CD4-positive, alpha-beta T cell treated with Interleukin-17A for 1 hour (primary cell): ENCODE results near the gene PBX3.

ENCODE experiments used
- DNase-seq: peaks from one replicate; pipeline ENCODE4 v3.0.0-alpha.2; 2020

Gene PBX3

DNA sequence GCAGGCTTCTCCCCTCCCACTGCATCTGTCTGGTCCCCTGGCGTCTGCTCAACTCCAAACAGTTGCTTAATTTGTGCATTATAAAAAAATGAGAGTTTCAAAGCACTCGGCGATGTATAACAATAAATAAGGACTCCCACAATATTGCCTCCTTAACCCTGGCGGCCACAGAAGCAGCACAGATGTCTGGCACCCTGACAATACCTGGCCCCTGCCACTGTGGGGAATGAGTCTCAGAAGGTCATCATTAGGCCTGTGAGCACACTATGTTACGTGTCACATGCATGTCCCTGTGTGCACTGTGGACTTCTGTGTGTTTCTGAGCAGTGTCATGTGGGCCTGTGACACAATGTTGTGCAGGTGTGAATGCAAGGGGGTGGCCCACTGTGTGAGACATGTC lies 236.5 kb downstream of the PBX3 start:
- DNase-seq = no peak

DNA sequence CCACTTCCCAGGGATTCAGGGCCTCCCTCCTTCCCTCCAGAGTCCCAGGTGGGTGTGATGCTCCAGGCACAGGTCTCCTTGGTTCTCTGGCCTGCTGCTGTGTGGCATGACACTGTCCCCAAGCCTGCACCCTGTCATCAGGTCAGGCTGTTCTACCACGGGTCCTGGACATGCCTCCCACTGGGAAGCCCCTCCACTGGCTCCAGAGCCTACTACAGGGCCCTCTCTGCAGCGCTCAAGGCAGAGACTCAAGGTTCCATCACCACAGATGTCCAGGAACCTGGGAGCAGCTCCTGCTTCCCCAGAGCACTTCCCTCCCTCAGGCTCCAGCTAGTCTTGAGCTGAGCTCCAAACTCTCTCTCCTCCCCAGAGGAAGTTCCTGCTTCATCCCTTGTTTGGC lies 237.3 kb downstream of the PBX3 start:
- no peak for DNase-seq

DNA sequence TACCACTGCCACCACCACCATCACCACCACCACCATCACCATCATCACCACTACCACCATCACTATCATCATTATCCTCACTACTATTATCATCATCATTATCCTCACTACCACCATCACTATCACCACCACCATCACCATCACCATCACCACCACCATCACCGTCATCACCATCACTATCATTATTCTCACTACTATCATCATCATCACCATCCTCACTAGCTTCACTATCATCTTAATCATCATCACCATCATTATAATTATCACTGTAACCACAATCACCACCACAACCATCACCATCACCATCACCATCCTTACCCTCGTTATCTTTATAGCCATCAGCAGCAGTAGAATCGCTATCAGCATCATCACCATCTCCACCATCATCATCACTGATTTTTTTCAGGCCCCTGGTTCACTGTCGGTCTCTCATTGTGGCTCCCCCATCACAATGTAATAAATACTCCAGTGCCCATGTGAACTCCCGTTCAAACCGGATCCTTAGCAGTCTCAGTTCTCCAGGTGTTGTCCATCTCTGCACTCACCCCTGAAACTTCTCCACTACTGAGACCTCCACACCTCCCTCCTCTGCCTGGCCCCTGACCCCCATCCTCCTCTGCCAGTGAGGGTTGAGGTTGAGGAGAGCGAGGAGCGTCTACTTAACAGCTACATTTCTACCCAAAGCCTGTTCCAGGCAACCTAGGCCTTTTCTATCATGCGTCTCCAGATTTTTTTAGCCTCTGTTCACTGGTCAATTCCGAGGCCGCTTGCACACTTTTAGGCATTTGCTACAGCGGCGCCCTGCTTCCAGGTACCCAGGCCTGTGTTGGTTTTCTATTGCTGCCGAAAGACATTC lies 238.2 kb downstream of the PBX3 start:
- no peak for DNase-seq

DNA sequence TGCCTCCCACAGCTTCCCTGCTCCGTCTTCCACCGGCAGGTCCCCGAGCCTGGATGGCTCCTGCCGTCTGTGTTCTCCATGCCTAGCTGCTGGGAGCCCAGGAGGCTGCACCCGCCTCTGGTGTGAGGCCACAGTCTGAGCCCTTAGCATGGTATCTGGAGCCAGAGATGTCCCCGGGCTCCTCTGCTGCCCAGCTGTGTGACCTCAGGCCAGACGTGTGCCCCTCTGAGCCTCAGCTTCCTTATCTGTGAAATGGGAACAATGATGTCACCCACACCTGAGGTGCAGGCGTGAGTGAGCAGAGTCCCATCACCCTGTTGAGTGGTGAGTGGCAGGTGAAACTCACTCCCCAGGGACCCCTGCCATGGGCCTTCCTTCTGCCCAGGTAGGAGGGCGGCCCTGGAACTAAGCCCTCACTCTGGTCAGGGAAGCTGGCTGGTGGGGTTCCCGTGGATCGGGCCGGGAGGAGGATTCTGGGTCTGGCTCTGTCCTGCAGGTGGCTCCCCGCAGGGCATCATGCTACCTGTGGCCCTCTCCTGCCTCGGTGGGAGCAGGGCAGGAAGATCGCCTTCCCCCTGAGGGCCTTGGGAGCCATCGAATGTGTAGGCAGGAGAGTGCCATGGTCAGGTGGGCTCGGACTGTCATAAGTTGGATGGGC lies 239.0 kb downstream of the PBX3 start:
- no peak for DNase-seq

DNA sequence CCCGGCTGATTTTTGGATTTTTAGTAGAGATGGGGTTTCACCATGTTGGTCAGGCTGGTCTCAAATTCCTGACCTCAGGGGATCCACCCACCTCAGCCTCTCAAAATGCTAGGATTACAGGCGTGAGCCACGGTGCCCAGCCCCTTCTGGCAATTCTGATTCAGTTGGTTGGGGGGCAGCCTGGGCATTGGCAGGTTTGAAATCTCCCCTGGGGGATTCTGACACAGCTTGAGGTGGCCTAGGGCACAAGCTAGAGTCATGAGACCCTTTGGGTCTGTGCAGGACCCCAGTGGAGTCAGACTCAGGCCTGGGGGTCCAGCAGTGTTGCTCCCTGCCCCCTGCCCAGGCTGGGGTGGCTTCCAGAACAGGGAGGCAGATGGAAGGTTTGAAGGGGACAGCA lies 239.8 kb downstream of the PBX3 start:
- no peak for DNase-seq

DNA sequence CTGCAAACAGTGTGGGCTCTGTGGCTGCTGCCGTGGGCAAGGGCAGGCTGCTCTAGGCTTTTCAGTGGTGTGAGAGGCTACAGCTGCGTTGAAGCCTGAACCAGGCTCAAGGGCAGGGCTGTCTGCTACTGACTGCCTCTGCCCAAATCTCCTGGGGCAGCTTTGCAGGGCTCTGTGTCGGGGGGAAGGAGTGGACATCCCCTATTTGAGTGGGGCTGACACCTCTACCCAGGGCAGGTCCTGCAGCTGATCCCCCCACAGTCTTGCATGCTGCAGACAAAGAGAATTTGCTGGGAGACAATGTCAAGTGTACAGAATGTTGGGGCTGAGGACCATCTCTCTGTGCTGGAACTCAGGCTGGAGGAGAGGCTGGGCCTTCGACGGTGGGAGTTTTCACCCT lies 240.2 kb downstream of the PBX3 start:
- DNase-seq = no peak

DNA sequence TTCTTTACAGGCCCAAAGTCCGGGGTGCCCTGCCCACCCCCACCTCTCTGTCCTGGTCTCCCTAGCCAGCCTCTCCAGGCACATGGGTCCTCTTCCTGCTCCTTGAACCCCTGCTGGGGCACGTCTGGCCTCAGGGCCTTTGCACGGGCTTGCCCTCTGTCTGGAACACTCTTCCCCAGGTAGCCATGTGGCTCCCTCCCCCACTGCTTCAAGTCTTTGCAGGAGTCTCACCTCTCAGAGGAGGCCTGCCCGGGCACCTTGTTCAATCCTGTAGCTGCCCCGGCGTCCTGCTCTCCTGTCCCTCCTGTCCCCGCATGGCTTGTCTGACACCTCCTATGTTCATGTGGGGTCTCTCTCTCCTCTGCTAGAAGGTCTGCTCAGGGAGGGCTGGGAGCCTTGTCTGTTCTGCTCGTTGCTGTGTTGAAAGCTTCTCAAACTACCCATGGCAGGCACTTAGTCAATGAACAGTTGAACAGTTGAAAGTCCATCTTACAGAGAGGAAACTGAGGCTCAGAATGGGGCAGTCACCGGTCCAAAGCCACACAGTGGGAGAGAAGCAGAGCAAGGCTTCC lies 241.4 kb downstream of the PBX3 start:
- no peak for DNase-seq

DNA sequence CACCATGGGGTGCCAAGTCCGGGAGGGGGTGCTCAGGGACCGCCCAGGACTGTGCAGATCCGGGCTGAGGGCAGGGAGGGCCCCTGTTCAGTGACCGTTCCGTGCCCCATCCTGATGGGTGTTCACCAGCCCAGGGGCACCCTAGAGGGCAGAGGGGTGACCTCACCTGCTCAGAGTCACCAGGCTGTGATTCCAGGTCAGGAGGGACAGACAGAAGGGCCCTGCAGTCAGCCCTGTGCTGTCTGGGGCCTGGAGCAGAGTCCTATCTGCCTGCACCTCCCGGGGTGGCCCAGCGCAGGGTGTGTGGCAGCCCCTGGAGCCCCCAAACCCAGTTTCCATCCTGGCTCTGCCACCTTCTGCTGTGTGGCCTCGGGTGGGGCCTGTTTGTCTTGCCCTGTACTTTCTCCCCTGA lies 241.9 kb downstream of the PBX3 start:
- no peak for DNase-seq

DNA sequence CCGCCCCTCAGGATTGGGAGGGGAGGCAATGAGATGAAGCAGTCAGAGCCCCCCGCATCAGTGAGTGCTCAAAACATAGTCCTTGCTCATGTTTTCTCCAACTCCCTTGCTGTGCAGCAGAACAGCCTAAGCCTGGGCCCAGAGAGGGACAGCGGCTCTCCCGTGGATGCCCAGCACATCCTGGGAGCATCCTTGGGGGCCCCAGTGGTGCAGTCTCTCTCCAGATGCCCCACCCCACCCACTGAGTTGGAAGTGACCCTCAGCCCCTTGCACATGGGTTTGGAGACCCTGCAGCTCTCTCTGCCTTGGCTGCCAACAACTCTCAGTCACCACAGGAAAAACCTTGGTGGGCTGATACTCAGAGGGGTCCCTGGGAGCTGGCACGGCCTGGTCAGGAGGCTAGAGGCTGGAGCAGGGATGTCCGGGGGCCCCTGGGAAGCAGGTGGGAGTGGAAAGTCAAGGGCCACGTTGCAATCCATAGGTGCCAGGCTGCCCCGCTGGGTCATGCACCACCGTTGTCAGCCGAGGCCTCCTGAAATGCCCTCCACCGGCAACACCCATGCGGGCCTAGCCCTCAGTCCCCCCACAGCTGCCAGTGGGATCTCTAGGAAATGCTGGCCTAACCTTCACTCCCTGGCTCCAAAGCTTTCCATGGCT lies 242.5 kb downstream of the PBX3 start:
- no peak for DNase-seq

DNA sequence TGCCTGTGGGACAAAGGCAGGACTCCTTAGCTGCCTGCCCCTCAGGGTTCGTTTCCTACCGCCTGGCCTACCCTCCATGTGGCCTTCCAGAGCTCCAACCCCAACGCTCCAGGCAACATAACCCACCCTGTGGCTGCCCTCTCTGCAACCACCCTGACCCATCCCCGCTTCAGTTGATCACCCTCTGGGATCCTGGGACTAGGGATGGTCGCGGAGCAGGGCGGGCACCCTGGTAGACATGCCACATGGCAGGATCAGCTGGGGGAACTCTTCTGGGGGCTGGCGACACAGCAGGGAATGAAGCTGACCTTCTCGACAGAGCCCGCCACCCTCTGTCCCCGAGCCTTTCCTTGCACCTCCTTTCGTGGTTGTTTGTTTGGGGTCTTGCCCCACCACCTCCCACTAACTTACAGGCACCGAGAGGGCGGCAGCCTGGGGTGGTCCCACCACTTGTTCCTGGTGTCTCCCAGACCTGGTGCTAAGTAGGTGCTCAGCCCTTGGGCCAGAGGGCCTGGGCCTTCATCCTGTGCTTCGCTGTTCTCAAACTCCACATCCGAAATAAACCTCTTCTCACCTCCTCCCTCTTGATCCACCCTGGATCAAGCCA lies 243.1 kb downstream of the PBX3 start:
- no peak for DNase-seq

DNA sequence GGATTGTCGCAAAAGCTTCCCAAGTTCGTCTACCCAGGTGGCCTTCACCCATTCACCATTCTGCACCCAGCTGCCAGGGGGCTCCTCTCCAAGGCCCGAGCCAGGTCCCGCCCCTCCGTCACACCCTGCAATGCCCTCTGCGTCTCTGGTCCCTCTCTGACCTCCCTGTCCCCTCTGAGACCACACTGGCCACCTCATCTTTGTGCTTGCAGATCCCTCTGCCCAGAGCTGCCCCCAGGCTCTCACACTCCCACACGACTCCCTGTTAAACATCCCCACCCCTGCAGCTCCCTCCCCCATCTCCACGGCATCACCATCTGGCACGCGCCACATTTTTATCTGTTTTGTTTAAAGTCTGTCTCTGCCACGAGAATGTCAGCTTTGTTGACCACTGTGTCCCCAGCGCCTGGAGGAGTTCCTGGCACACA lies 243.6 kb downstream of the PBX3 start:
- DNase-seq = no peak

DNA sequence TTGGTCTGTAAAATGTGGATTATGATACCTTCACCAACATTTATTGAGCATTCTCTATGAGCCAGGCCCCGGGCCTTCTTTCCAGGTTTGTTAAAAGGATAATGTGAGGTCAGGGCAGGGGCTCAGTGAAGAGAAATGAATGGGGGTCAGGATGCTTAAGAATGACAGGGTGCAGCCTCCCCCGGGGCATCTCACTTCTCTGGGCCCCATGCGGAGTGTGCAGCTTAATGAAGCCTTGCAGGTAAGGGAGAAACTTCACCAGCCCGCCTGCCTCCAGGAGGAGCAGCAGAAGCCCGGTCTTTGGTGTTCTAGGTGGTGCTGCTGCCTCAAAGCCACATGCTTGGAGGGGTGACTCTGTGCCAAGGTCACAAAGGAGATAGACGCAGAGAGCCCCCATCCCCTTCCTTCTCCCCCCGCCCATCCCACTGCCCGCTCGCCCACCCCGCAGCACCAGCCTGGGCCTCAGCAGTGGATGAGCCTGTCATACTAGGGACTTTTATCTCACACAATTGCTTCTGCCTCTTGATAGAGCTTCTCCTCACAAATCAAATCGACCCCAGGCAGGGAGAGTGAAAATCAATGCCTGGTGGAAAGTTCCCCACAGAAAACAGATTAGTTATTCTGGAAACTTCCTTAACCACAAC lies 244.8 kb downstream of the PBX3 start:
- DNase-seq = no peak

DNA sequence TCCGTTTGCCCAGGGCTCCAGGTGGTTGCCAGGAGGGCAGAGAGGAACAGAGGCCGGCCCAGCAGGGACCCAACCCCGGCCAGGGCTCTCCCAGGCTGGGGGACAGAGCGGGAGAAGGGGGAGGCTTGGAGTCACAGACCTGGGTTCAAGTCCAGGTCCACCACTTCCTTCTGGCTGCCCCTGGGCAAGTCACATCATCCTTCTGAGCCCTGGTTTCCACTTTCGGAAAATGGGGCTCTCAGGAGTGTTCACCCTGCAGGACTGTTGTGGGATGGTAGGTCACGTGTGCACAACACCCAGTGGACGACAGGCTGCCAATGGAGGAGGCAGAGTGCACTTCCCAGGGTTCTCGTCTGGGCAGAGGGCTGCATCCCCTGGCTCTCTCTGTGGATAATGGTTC lies 245.4 kb downstream of the PBX3 start:
- no peak for DNase-seq

DNA sequence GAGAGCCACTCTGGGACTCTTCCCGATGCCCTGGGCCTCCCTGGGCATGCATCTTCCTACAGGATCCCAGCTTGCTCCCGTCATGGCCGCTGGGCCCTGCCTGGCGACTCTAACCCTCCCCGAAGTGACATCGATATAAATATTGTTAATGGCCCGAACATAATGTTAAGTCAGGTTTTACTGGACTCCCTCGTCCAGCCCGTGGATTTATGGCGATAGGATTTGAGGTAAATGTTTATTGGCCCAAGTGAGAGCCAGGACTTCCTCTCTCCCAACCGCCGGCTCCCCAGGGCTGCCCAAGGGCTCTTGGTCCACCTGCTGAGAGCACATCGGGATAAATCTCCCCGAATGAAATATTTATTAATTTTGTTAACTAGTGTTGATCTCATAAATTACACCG lies 246.3 kb downstream of the PBX3 start:
- DNase-seq = no peak

DNA sequence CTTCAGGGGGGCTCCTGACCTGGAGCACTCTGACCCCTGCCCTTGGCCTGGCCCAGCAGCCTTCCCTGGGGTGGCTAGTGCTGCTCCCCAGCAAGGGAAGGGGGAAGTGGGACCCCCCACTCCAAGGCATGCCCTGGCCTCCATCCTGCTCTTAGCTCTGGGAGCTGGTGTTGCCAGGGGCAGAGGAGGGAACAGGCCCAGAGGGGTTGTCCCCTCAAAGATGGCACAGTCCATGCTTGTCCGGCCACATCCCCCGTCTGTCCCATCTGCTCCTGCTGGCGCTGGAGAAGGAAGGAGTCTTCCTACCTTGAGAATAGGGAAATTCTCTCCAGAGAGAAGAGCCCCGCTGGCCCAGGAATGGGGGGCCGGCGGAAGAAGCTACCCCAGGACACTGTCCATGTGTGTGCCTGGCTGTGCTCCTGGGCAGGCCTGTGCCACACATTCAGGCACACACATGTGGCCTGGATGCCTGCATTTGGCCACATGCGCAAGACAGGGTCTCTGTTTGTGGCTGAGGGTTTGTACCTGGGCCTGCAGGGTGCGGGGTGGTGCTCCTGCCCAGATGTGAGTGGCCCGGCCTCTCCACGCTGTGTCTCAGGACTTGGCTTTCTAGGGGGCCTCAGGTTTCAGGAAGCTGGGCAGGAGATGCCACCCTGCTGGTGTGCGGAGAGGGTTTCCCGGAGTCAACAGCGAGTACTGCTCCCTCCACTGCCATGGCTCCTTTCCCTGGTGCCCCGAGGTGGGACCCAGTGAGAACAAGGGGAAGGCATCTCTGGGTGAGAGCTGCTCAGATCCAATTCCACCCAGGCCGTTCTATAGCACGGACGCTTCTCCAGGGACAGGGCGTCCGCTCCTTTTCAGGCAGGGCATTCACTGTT lies 247.1 kb downstream of the PBX3 start:
- no peak for DNase-seq

DNA sequence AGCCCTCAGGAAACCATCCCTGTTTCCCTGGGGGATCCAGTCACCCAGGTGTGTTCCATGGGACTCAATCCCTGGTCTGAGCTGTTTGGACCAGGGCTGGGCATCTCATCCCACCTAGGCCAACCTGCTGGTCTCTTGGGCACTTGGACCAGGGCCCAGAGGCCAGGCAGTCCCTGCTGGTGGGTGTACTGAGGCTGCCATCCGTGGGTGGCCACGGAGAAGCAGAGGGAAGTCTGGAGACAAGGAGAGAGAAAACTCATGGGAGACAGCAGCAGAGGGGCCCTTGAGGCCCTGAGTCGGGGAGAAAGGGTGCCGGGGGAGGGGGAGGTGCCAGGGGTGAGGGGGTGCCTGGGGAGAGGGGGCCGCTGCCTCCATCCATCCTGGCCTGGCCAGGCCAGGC lies 247.8 kb downstream of the PBX3 start:
- DNase-seq = no peak

DNA sequence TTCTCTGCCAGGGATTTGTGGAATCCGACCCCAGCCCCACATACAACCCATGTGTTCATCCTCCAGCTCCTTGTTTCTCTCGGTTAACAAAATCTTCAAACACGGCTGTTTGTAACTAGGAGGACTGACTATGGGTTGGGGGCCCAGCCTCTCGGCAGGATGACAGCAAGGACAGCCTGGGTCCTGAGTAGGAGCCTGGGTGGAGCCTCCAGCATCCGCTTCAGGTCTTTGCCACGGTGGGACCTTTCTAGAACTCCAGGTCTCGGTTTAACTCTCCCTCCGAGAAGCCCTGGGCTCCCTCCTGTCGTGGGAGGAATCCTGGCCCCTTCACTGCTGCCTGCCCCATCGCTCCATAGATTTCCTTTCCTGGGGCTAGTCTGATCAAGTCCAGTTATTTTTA lies 248.5 kb downstream of the PBX3 start:
- DNase-seq = no peak

DNA sequence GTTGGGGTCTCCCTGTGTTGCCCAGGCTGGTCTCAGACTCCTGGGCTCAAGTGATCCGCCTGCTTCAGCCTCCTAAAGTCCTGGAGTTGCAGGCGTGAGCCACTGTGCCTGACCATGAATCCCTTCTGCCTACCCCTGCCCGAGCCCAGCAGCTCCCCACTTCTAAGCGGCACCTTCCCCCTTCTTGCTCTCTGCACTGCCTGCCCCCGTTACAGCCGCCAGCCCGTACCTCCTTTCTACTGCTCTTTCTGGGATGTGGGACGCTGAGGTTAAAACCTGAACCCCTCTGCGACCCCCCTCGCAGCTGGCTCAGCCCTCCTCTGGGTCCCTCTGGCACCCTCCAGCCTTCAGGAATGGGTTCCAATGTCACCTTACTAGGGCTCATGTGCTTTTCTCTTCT lies 249.6 kb downstream of the PBX3 start:
- no peak for DNase-seq

DNA sequence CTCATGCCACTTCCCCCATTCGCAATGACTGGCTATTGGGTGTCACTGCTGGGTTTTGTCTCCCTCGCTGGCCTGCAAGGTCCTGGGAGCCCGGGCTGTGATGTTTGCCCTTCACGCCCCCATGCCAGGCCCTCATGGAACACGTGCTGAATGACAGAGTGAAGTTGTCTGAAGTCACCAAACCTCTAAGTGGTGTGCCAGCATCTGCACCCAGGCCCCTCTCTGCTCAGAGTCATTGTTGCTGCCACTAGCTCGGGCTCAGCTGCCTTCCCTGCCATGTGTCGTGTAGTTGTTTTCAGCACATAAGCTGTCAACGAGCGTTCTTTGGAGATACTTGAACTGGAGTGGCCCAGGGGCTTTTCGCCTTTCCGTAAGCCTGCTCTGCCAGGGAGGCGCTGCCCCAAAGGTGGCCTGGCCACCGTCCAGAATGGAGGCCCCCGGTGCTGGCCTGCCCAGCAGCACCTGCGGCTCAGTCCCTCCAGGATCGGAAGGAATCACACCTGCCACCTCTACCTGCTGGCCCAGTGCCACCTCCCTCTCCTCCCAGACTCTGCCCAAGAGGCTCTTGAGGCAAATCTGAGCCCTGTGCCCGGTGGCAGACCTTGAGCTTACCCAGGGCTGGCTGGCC lies 250.1 kb downstream of the PBX3 start:
- DNase-seq = no peak

DNA sequence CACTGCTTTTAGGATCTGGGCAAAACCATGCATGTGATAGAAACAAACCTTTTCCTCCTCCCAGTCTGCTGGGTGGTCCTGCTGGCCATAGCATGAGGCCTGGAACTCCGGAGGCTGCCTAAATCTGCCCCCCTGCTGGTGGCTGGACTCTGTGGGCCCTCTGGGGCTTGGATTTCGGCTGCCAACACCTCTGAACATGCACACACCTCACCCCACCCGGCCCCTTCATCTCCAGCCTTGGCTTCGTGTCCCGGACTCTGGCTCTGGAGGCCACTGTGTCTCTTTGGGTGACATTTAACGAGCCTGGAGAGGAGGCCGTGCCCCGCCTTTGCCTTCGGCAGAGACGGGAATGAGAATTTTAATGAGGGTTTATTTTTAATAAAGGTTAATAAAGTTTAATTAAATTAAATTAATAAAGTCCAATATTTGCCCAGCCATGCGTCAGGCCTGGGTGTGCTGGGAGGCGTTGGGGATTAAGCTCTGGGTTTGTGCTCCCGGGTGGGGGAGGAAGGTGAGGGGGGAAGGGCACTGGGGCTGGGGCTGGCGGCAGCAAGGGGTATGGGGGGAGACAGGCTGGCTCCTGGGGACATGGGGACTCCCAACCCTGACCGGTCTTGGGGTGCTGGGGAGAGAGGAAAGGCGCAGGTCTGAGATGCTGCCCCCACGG lies 251.8 kb downstream of the PBX3 start:
- DNase-seq = no peak

DNA sequence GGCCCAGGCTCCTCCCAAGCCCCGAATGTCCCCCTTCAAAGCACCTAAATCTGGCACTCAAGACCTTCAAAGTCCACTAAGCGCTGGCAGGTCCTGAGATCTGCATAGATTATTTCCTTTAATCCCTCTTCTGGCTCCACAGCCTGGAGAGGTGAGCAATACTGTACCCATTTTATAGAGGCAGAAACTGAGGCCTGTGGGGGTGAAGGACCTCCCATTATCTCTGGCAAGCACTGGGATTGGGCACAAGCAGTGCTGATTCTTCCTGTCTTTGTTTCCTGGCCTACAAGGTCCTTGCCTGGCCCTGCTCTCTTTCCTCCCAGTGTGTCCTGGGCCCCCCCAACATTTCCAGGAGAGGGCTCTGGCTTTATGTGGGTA lies 252.3 kb downstream of the PBX3 start:
- DNase-seq = no peak
